ENCODE data around the gene SCFD2.

The SCFD2 gene

DNA sequence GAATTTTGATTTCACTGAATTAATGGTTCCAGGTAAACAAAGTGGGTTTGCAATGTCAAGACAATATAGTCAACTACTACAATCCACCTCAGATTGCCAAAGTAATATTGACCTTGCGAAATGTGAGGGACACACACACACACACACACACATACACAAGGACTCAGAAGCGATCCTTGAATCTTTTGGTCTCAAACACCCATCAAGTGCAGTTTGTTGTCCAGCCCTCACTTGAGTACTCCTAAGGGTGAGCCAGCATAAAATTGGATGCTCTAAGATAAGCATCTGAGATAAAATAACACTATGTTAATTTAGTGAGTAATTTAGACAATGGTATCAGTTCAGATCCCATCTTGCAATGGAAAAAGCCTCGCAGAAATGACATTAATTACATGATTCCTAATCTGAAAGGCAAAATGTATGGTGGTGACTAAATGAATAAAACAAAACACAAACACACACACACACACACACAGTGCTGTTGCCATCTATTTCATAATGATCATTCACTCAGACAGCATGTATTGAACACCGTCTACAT lies 401.2 kb downstream of the SCFD2 start:
- DNase-seq (ENCODE audit: low read depth in 1 of 2, low spot score in 1 of 2): no peak

- DNase-seq (ENCODE audit: low read depth in 1 of 2, low spot score in 1 of 2): no peak
These were observed 401.9 kb downstream of the SCFD2 start for GRCh38 chr4:52964011-52964410.

GRCh38 chr4:52962721-52963120 lies 403.1 kb downstream of the SCFD2 start:
- DNase-seq (ENCODE audit: low read depth in 1 of 2, low spot score in 1 of 2): no peak

- no peak for DNase-seq (ENCODE audit: low read depth in 1 of 2, low spot score in 1 of 2)
These were observed 404.0 kb downstream of the SCFD2 start for GRCh38 chr4:52961666-52962412.

DNA sequence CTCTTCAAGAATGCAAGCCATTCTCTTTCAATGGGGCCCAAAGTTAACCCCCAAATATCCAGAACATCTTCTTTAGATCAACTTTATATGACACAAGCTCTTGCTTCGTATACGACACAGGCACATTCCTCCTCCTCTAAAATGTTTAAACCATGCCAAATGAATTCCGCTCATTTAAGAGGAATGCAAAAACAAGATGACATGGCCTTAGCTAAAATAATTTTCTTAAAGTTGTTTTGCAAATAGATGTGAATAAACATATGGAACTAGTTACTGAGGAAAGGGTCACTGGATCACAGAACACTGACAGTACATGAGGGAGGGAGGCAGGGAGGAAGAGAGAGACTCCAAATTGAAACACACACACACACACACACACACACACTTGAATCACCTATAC lies 406.3 kb downstream of the SCFD2 start:
- DNase-seq (ENCODE audit: low read depth in 1 of 2, low spot score in 1 of 2): no peak

- DNase-seq (ENCODE audit: low read depth in 1 of 2, low spot score in 1 of 2): no peak
These were observed 407.8 kb downstream of the SCFD2 start for GRCh38 chr4:52957835-52958631.

GRCh38 chr4:52957220-52957686 lies 408.6 kb downstream of the SCFD2 start:
- DNase-seq (ENCODE audit: low read depth in 1 of 2, low spot score in 1 of 2): no peak

DNA sequence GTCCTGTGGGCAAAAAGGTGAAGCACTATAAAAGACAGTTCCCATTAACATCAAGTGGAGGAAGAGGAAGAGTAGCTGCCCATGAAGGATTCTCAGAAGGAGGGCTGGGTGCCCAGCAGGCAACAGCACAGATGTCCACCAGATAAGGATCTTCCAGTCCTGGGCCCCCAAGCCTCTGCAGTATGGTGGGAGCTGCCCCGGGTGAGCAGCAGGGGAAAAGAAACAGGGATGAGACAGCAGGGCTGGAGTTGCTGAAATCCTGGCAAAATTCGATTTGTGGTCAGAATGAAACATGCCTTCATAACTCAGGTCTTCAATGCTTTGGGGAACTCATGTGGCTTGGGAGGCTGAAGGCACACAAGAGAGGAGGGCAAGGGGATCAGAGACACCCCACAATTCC lies 409.2 kb downstream of the SCFD2 start:
- no peak for DNase-seq (ENCODE audit: low read depth in 1 of 2, low spot score in 1 of 2)

DNA sequence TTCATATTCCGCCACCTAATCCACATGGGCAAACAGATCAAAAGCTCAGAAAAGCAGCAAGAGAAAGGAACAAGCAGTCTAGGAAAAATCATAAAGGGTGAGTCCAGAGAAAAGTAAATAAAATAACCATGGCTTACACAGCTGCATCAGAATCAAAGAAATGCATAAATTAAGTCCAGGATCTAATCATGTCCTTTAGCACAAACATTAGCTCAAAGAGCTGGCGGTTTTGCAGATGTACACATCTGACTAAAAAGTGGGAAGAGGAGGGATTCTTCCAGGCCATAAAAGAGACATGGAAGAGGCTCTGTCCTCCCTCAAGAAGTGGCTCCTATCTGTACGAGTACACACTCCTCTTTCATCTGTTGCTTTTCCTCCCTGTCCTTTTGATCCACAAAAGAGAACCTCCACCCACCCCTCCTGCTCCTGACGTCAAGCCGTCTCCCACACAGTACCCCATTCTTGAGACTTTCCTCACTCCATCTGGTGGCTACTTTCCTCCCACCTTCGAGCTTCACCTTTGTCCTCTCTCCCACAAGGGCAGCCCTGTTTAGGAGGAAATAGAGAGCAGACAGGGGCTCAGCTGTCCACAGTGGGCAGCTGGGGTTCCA lies 411.2 kb downstream of the SCFD2 start:
- DNase-seq (ENCODE audit: low read depth in 1 of 2, low spot score in 1 of 2): no peak

- DNase-seq (ENCODE audit: low read depth in 1 of 2, low spot score in 1 of 2): no peak
These were observed 413.3 kb downstream of the SCFD2 start for GRCh38 chr4:52952540-52952939.

DNA sequence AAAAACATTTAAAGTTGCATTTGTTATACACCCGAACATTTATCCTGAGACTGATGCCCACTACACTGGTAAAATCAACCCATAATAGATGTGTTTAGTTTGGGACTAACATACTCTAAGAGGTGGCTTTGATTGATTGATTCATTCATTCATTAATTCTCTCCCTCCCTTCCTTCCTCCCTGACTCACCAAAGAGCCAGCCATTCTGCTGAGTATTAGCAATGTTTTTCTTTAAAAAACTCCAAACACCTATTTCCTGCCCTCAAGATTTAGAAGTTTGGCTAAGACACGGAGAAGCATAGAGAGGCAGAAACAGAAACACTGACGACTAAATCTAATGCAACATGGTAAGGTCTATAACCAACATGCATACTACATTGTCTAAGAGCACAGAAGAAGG lies 414.8 kb downstream of the SCFD2 start:
- DNase-seq (ENCODE audit: low read depth in 1 of 2, low spot score in 1 of 2): no peak

- no peak for DNase-seq (ENCODE audit: low read depth in 1 of 2, low spot score in 1 of 2)
These were observed 415.6 kb downstream of the SCFD2 start for GRCh38 chr4:52950226-52950625.

DNA sequence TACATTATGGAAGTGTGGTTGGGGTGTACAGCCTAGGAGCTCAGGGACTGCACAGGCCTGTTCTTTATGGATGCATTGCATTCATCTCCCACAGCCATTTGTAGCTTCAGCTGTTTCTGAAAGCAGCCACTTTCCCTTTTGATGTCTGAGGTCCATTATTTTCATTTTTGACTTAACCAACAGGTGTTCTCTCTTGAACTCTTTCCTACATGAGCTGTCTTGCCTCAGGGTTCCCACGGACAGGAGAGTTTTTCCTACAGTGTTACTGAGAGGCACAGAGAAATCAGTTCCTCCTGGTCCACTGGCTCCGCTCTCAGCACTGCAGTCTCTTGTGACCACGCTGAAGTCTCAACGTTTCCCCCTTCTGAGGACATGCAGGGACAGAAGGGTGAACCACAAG lies 416.5 kb downstream of the SCFD2 start:
- no peak for DNase-seq (ENCODE audit: low read depth in 1 of 2, low spot score in 1 of 2)

GRCh38 chr4:52948057-52948423 lies 417.8 kb downstream of the SCFD2 start:
- DNase-seq (ENCODE audit: low read depth in 1 of 2, low spot score in 1 of 2): no peak

DNA sequence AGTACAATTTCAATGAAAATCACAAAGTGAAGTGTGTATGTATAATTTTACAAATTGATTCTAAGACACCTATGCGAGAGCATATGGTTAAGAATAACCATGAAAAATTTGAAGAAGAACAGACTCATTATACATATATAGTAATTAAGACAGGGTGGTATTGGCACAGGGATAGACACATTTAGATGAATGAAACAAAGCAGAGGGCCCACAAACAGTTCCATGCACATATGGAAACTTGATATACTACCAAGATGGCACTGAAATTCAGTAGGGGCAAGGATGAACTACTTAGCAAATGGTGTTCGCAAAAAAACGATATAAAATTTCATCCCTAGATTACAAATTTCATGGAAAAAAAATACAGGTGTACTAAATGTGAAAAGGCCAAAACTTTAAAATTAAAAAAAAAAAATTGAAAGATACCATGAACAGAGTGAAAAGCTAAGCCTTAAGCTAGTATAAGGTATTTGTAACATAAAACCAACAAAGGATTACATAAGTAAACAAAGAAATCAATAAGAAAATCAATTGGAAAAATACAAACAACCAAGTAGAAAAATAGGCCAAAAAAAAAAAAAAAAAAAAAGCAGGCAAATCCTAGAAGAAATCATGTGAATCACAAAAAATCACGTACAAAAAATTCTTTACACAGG lies 418.3 kb downstream of the SCFD2 start:
- no peak for DNase-seq (ENCODE audit: low read depth in 1 of 2, low spot score in 1 of 2)

- no peak for DNase-seq (ENCODE audit: low read depth in 1 of 2, low spot score in 1 of 2)
These were observed 419.0 kb downstream of the SCFD2 start for GRCh38 chr4:52946855-52947254.

DNA sequence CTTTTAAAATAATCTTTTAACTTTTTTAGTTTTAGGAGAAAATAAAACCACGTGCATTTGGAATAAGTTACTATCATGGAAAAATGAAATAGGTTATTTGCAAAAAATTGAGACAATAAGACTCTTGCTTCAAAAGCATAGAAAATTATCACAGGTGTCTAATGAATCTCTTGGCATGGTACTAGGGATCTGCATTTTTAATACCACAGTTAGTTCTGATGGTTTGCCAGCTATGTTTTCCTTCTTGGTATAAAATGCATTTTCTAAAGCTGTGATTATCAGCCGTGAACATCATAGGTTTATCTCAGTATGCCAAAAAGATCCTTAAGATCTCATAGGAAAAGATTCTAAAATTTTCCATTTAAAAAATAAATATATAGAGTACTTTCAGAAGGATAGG lies 419.9 kb downstream of the SCFD2 start:
- DNase-seq (ENCODE audit: low read depth in 1 of 2, low spot score in 1 of 2): no peak

GRCh38 chr4:52945326-52945898 lies 420.4 kb downstream of the SCFD2 start:
- no peak for DNase-seq (ENCODE audit: low read depth in 1 of 2, low spot score in 1 of 2)

DNA sequence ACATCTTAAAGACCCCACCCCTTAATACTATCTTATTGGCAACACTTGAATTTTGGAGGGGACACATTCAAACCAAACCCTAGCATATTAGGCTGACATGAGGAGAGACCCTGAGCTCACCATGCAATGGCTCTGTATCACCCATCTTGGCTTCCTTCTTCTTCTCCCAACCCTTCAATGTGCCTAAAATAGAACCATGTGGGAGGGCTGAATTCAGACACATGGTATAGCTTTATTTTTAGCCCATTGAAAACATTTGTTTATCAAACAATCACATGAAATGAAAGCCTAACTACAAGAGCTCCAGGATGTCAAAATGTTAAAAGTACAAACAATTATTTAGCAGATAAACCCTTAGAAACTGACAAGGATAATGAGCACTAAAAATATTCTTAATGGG lies 422.2 kb downstream of the SCFD2 start:
- DNase-seq (ENCODE audit: low read depth in 1 of 2, low spot score in 1 of 2): no peak

DNA sequence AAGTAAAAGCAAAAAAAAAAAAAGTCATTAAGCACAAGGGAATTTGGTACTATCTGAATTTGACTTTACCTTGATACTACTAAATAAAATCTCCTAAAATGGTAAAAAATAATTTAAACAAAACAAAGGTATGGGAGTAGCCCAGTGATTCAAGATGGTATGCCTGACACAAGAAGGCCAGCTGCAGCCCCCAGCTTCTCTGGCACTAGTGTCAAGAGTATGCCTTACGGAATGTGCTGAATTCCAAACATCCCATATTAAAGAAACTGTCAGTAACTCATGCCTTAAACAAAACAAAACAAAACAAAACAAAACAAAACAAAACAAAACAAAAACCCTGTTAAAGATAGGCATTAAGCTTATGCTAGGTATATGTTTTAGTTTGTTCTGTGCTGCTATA lies 422.9 kb downstream of the SCFD2 start:
- DNase-seq (ENCODE audit: low read depth in 1 of 2, low spot score in 1 of 2): no peak

DNA sequence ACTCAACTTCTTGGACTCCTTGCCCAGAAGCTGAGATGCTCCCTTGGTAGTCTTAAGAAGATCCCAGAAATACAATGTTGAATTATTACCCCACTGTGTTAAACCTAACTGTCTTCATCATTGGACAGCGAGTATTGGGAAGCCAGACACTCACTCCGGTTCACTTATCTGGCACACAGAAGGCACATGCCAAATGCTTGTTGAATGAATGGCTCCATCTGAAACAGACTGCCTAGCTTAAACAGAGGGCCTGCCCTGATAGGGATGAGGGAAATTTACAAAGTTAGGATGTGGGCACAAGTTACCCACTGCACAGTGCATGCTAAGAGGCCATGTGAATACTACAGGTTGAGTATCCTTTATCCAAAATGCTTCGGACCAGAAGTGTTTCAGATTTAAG lies 424.4 kb downstream of the SCFD2 start:
- DNase-seq (ENCODE audit: low read depth in 1 of 2, low spot score in 1 of 2): no peak

Measured in activated CD4-positive, alpha-beta T cell treated with anti-CD3 and anti-CD28 coated beads, Interleukin-2, amount 50 U/mL, for 24 hours (primary cell).